Activated T-cell treated with anti-CD3 and anti-CD28 coated beads, Interleukin-2, amount 50 U/mL, for 24 hours (primary cell): ENCODE data around the gene NRXN3.

ENCODE experiments used
- DNase-seq: peaks from one replicate; pipeline ENCODE4 v3.0.0-alpha.2; 2020
- H3K27ac Mint-ChIP-seq: 2 replicates; pipeline ENCODE4 v1.8.0; 2020; ENCODE audit warnings: mild to moderate bottlenecking, mixed read lengths
- H3K27me3 Mint-ChIP-seq: 2 replicates; pipeline ENCODE4 v1.8.0; 2020; ENCODE audit warnings: mixed read lengths
- H3K36me3 Mint-ChIP-seq: 2 replicates; pipeline ENCODE4 v1.8.0; 2020; ENCODE audit warnings: low read depth, mixed read lengths
- H3K4me1 Mint-ChIP-seq: 2 replicates; pipeline ENCODE4 v1.8.0; 2020; ENCODE audit warnings: low read depth, mixed read lengths
- H3K4me3 Mint-ChIP-seq: 2 replicates; pipeline ENCODE4 v1.8.0; 2020; ENCODE audit warnings: mild to moderate bottlenecking, moderate library complexity, mixed read lengths
- H3K9me3 Mint-ChIP-seq: 2 replicates; pipeline ENCODE4 v1.8.0; 2020; ENCODE audit warnings: mixed read lengths

The NRXN3 gene

DNA sequence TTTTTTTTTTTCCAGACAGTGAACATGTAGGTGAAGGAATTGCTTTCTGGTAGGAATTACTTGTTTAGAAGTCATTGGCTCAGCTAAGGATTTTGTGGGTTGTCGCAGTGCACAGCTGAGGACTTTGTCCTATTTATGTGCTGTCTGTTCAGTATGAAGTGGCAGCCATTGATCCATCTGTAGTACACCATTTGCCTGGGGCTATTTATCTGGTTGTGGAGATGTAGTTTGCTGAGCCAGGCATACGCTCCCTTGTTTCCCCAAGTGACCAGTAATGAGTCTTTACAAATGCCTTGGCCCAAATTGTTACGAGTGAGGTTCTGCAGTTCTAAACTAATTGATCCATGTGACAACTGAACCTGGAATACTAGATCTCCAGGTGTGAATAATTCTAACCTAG, 140.1 kb downstream of the NRXN3 start:
- H3K27ac Mint-ChIP-seq = no peak overlapping the region
- no peaks in the 10 kb centered on the region for H3K27me3 Mint-ChIP-seq
- no peak overlapping the region for H3K4me3 Mint-ChIP-seq
- DNase-seq = no peak
- H3K9me3 Mint-ChIP-seq = no peaks in the 10 kb centered on the region
- H3K4me1 Mint-ChIP-seq = no peaks in the 10 kb centered on the region
- H3K36me3 Mint-ChIP-seq = no peaks in the 10 kb centered on the region

DNA sequence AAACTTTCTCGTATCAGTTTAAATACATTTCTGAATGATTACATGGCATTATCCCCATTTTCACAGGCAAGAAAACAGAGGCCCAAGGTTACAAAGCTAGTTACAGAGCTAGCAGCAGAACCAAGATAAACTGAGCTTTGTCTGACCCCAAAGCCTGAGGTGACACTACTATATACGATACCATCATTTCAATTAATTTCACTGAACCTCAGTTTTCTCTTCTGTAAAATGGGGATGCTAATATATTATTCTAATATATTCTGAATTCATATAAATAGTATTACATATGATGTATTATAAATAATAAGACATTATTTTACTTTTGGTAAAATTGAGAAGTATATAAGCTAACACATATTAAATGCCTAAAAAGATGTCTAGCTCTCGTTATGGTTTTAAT, 143.3 kb downstream of the NRXN3 start:
- no peak overlapping the region for H3K27ac Mint-ChIP-seq
- no peaks in the 10 kb centered on the region for H3K36me3 Mint-ChIP-seq
- H3K4me3 Mint-ChIP-seq = no peak overlapping the region
- H3K27me3 Mint-ChIP-seq = peaks cover 11% of the 10 kb centered on the region
- DNase-seq = no peak
- no peaks in the 10 kb centered on the region for H3K4me1 Mint-ChIP-seq
- no peaks in the 10 kb centered on the region for H3K9me3 Mint-ChIP-seq

DNA sequence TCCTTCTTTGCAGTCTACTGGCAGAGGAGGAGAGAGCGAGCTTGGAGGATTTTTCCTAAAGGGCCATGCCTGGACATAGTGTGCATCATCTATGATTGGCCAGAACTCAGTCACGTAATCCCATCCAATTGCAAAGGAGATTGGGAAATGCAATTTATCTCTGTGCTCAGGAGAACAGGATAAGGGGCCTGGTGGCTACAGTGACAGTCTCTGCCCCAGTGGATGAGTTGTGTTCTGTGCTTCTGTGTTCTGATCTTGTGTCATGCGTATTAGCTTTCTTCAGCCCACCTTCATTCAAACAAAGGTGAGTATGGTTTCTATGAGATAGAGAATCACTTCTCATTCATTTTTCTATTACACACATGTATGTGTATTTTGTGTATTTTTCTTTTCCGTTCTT, 144.3 kb downstream of the NRXN3 start:
- Mint-ChIP-seq H3K36me3 (no peaks in the 10 kb centered on the region), H3K4me3 (no peak overlapping the region), H3K27me3 (peaks cover 11% of the 10 kb centered on the region), H3K9me3 (no peaks in the 10 kb centered on the region), H3K27ac (no peak overlapping the region), H3K4me1 (no peaks in the 10 kb centered on the region)
- no peak for DNase-seq

DNA sequence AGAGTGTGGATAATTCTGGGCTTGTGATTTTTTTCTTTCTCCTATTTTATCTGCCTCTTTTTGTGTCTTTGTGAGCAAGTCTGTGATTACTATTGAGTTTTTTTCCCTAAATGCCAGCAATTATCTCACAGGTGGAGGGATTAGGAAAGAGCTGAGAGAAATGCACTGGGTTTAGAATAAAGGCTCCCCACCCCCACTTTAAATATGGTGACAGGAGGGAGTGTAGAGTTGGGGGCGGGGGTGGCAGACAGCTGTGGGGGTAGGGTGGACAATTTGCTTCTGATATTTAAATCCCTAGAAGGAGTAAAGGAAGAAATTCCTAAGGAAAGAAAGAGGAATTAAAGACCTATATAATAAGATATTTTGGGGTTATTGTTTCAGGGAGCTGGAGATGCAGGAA, 145.9 kb downstream of the NRXN3 start:
- Mint-ChIP-seq H3K36me3 (no peaks in the 10 kb centered on the region), H3K27me3 (peaks cover 22% of the 10 kb centered on the region), H3K9me3 (no peaks in the 10 kb centered on the region), H3K4me3 (no peak overlapping the region), H3K27ac (no peak overlapping the region), H3K4me1 (no peaks in the 10 kb centered on the region)
- DNase-seq = no peak

DNA sequence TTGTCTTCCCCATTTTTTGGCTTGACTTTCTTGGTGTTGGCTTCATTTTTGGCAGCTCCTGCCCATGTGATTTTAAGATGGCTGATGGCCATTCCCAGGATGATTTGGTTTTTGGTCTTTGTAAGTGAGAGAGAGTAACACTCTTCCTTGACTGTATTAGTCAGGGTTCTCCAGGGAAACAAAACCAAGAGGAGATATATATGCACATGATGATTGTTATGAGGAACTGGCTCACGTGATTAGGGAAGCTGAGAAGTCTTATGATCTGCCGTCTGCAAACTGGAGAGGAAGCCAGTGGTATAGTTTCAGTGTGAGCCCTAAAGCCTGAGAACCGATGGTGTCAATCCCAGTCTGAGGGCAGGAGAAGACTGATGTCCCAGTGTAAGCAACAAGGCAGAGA, 146.6 kb downstream of the NRXN3 start:
- H3K27ac Mint-ChIP-seq = no peak overlapping the region
- no peak for DNase-seq
- H3K9me3 Mint-ChIP-seq = no peaks in the 10 kb centered on the region
- no peaks in the 10 kb centered on the region for H3K36me3 Mint-ChIP-seq
- H3K4me1 Mint-ChIP-seq = no peaks in the 10 kb centered on the region
- H3K4me3 Mint-ChIP-seq = no peak overlapping the region
- H3K27me3 Mint-ChIP-seq = peaks cover 26% of the 10 kb centered on the region

DNA sequence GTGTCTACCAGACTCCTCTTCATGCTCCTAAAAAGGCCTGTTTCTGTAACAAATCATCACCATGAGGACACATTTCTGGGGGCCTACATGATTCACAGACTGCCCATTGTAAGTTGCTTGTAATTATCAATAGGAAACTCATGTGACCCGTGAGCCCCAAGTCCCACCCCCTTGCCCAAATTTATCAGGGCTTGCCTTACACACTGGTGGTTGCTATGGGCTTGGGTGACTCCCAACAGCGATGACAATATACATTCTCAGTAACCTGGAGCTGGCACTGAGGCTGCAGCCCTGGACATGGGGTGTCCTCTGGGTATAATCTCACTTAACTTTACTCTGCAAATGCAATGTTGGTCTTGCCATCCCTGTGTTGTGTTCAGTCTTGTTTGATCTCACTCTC, 149.2 kb downstream of the NRXN3 start:
- no peak overlapping the region for H3K4me3 Mint-ChIP-seq
- H3K4me1 Mint-ChIP-seq = no peaks in the 10 kb centered on the region
- H3K27me3 Mint-ChIP-seq = peaks cover 26% of the 10 kb centered on the region
- H3K9me3 Mint-ChIP-seq = no peaks in the 10 kb centered on the region
- no peak overlapping the region for H3K27ac Mint-ChIP-seq
- DNase-seq = no peak
- no peaks in the 10 kb centered on the region for H3K36me3 Mint-ChIP-seq

DNA sequence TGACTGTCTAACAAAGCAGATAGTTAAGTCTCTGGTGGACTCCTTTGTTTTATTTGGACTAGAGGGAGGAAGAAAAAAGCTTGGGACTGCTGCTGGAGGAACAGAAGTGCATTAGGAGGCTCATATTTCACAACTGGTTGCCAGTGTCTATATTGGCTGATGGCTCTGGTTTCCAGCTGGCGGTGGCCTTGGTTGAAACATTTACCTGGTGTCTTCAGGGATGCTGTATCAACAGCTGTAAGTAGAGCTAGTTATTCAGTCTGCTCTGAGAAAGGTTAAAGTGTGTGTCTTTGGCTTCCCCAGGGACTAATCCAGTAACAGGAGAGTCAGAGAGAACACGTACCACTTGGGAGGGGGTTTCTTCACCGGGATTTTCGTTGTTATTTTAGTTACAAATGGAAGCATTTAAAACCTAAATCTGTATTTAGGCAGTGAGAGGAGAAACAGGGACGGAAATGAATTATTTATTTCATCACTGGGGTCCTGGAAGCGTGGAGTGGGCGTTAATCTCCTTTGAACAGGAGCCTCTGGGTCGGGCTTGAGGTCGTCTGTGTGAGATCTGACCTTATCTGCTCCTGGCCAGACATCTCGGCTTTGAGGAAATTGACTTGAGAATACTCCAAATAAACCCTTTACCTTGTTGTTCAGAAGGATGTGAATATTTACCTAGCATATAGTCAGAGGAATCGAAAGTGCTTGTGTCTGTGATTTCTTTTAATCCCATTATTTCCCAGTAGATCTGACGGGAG, 149.9 kb downstream of the NRXN3 start:
- Mint-ChIP-seq H3K36me3 (no peaks in the 10 kb centered on the region), H3K4me1 (no peaks in the 10 kb centered on the region), H3K27me3 (peaks cover 26% of the 10 kb centered on the region), H3K4me3 (no peak overlapping the region), H3K9me3 (no peaks in the 10 kb centered on the region), H3K27ac (no peak overlapping the region)
- DNase-seq = no peak

DNA sequence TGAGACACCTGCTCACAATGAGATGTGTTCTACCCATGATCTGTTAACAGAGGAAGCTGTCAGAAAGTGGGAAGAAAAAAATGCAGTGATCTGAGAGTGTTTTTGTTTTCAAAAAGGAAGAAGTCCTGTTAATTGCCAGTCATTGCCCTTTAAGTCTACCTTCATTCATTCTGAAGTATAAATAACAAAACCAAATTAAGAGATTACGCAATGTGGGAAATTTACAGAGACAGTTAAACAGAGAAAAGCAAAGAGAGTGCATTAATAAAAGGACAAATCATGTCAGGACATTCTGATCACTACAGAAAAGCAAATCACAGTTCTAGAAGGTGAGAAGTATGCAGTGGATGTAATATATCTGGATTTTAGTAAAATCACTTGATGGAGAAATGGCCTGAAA, 154.2 kb downstream of the NRXN3 start:
- DNase-seq = no peak
- no peaks in the 10 kb centered on the region for H3K4me1 Mint-ChIP-seq
- no peaks in the 10 kb centered on the region for H3K9me3 Mint-ChIP-seq
- H3K4me3 Mint-ChIP-seq = no peak overlapping the region
- H3K36me3 Mint-ChIP-seq = no peaks in the 10 kb centered on the region
- H3K27ac Mint-ChIP-seq = no peak overlapping the region
- peaks cover 15% of the 10 kb centered on the region for H3K27me3 Mint-ChIP-seq

DNA sequence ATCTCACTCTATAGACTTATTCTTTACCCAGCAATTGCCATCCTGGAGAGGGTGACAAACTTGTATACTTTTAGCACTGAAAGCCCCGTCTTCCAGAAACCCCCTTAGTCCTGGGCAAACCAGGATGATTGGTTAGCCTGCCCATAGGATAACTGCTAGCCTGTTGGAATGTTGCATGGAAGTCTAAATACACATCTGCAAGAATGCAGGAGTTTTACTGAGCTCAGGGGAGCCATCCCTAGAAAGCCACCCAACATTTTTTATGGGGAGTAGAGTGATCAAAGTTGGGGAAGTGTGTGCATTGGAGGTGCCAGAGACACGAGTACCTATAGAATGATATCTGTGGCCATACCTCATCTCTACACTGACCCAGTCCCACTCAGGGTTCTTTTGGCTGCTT, 155.7 kb downstream of the NRXN3 start:
- Mint-ChIP-seq H3K36me3 (no peaks in the 10 kb centered on the region), H3K27me3 (peaks cover 5% of the 10 kb centered on the region), H3K4me3 (no peak overlapping the region), H3K9me3 (no peaks in the 10 kb centered on the region), H3K27ac (no peak overlapping the region), H3K4me1 (no peaks in the 10 kb centered on the region)
- no peak for DNase-seq

DNA sequence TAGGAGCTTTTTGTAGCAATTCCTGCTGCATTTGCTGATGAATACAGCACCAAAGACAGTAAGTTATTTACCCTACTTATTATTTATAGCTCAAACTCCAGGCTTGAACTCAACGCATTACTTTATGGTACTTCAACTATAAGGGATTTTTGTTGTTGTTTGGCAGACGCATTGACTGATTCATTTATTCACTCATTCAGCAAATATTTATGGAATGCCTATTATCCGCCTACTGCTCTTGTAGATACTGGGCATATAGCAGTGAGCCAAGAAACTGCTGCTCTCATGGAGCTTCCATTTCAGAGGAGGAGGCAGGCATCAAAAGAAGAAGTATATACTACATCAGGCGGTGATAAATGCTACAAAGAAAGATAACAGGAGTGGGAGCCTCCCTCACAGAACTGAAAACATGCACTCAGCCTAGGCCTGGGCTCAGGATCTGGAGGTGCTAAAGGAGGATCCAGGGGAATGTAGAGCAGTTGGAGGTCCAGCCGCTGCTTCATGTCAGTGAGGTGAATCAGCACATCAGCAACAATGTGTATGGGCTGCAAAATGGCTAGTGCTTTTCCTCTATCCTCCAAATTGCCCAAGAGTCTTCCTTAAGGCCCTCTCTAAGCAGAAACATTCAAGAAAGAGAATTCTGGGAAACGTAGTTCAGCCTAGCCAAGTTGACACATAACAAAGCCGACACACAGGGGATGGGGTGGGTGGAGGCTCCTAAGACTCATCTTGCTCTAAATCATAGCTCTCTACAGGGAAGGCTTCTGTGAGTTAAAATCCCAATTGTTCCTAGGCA, 157.5 kb downstream of the NRXN3 start:
- no peaks in the 10 kb centered on the region for H3K9me3 Mint-ChIP-seq
- no peaks in the 10 kb centered on the region for H3K27me3 Mint-ChIP-seq
- no peaks in the 10 kb centered on the region for H3K4me1 Mint-ChIP-seq
- no peak for DNase-seq
- no peak overlapping the region for H3K4me3 Mint-ChIP-seq
- no peaks in the 10 kb centered on the region for H3K36me3 Mint-ChIP-seq
- H3K27ac Mint-ChIP-seq = no peak overlapping the region

DNA sequence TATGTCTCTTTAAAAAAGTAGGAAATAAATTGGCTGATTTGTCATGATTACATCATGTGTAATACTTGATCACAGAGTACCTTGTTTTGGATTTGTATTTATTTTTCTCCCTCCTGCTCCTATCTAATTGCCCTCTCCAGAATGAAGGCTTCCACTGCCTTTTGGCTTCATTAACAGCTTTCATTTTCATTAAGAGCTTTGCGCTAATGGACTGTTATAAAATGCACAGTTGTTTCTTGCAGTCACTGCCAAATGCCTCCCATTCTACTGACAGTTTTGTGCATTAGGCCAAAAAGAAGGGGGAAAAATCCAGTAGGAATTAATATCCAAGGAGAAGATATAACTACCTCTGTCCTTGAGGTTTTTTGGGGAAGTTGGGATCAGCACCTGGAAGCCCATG, 159.2 kb downstream of the NRXN3 start:
- no peak overlapping the region for H3K27ac Mint-ChIP-seq
- peaks cover 3% of the 10 kb centered on the region for H3K27me3 Mint-ChIP-seq
- DNase-seq = no peak
- no peaks in the 10 kb centered on the region for H3K4me1 Mint-ChIP-seq
- H3K36me3 Mint-ChIP-seq = no peaks in the 10 kb centered on the region
- no peak overlapping the region for H3K4me3 Mint-ChIP-seq
- no peaks in the 10 kb centered on the region for H3K9me3 Mint-ChIP-seq

DNA sequence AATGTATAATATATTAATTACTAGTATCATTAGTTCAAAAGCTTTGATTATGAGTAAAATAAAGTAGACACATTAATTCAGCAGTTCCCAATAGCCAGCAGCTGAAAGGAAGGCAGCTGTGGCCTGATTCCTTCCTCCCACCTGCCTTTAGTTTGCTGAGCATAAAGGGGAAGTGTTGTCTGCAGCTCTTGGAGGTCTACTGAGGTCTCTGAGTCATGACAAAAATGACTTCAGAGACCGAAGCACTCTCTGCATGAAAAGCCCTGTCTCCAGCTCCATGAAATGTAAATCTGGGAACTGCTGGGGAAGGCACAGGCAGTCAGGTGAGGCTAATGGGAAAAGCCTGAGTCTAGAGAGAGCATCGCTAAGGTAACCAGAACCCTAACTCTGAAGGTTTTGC, 165.4 kb downstream of the NRXN3 start:
- Mint-ChIP-seq H3K4me1 (no peaks in the 10 kb centered on the region), H3K4me3 (no peak overlapping the region), H3K27me3 (peaks cover 7% of the 10 kb centered on the region), H3K27ac (no peak overlapping the region), H3K9me3 (no peaks in the 10 kb centered on the region), H3K36me3 (no peaks in the 10 kb centered on the region)
- no peak for DNase-seq

DNA sequence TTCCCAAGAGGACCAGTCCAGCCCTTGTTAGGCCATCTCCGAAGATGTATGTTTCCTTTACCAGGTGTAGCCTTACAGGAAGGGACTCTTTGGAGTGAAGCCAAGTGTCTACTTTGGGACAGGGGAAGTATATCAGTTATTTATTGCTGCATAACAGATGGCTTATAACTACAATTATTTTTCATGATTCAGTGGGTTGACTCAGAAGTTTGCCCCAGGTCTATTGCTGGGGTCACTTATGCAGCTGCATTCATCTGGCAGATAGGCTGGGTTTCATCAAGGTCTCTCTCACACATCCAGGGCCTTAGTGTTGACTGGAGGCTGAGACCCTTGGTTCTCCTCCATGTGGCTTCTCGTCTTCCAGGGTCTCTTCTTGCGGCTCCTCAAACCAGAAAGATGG, 170.1 kb downstream of the NRXN3 start:
- no peaks in the 10 kb centered on the region for H3K36me3 Mint-ChIP-seq
- H3K4me3 Mint-ChIP-seq = no peak overlapping the region
- H3K27ac Mint-ChIP-seq = no peak overlapping the region
- peaks cover 4% of the 10 kb centered on the region for H3K27me3 Mint-ChIP-seq
- DNase-seq = no peak
- no peaks in the 10 kb centered on the region for H3K4me1 Mint-ChIP-seq
- no peaks in the 10 kb centered on the region for H3K9me3 Mint-ChIP-seq

DNA sequence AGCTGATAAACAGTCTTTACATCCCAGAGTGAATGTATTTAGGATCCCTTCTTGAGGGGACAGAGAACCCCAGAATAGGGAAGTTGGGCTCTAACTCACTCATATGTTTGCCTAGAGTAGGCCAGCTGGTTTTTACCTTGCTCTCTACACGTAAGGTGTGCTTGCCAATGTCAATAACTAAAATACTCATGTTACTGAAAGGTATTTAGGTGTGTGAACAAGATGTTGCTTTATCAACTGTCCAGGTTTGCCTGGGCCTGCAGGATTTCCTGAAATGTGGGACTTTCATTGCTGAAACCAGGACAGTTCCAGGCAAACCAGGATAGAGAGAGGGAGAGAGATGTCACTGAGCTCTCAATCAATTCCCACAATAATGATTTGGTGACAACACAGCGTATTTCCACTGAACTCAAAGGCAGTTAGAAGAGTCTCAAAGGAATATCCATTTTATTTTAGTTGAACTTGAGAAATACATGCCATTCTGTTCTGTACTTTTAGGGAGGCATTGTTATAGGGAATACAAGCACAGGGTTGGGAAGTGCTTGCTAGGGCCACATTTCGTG, 171.7 kb downstream of the NRXN3 start:
- DNase-seq = no peak
- Mint-ChIP-seq H3K9me3 (no peaks in the 10 kb centered on the region), H3K4me1 (no peaks in the 10 kb centered on the region), H3K27ac (no peak overlapping the region), H3K36me3 (no peaks in the 10 kb centered on the region), H3K4me3 (no peak overlapping the region), H3K27me3 (peaks cover 4% of the 10 kb centered on the region)

DNA sequence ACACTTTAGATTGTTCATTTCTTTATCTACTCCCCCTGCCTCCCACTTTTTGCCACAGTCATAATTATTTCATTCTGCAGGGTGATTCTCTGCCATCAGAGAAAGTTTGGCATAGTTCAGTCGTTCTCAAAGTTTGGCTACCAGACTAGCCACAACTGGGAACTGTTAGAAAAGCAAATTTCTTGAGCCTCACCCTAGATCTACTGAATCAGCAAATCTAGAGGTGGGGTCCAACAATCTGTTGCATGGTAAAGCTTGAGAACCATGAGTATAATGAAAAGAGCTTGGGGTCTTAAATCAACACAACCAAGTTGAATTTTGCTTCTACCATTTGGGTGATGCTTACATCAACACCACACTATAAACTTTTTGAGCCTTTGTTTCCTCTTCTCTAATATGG, 172.7 kb downstream of the NRXN3 start:
- peaks cover 4% of the 10 kb centered on the region for H3K27me3 Mint-ChIP-seq
- H3K27ac Mint-ChIP-seq = no peak overlapping the region
- H3K4me3 Mint-ChIP-seq = no peak overlapping the region
- no peaks in the 10 kb centered on the region for H3K4me1 Mint-ChIP-seq
- no peak for DNase-seq
- H3K36me3 Mint-ChIP-seq = no peaks in the 10 kb centered on the region
- no peaks in the 10 kb centered on the region for H3K9me3 Mint-ChIP-seq
